Measurements from ENCODE around the gene MAST3.

DNA sequence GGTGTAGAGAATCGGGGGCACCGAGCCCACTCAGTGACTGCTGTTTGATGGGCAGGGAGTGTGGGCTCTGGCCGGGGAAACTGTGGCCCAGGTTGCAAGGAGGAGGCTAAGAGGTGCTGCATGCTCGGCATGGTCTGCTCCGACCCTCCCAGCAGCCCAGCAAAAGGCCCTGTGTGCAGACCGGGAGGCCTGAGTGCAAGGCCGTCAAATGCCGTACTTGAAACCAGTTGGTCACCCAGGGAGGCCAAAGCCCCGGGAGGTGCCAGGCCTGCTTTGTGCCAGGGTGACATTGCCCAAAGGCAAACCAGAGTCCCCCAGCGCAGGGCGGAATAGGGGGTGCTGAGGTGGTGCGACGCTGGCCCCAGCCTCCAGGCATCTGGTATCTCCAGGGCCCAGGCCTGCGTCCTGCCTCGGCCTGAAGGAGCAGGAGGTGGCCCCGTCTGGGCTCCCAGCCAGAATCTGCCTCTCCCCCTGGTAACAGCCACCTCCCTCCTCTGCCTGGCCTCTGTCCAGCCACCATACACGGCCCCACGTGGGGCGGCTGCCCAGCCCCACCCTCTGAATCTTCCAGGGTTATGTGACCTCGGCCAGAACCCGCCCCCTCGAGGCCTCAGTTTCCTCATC lies 59.4 kb downstream of the MAST3 start:
- TF ChIP-seq CTCF (IDR thresholded peaks at IDR 0.05) (no peak), POLR2A (IDR thresholded peaks at IDR 0.05) (no peak)

All from uterus (tissue), 2 donors.